Right lobe of liver (tissue), 6 donors: ENCODE measurements around the gene CCL20. TPM values are rescaled to one million over a fixed set of nuclear protein-coding genes. Genes with fewer than 3 reads are reported as not detected.
A peak's percentile ranks its signal among the peaks of the same experiment; 100 is the strongest.

Experiments
- ATAC-seq, 4 donors: fragments of 200-7000 bp; cut with Tn5 transposase; one replicate each; pipeline ENCODE4 v1.9.1; 2020; ENCODE audit warnings: mild to moderate bottlenecking in 4 of 4, moderate library complexity in 4 of 4
- DNase-seq, 3 donors: peaks; one replicate each; pipeline ENCODE4 v3.0.0-alpha.2; 2020
- H3K27ac ChIP-seq, 3 donors: fragments of 200-600 bp; one replicate each; pipeline ENCODE4 v1.8.0; 2022
- H3K27me3 ChIP-seq, 2 donors: fragments of 200-600 bp; one replicate each; pipeline ENCODE4 v1.8.0; 2022
- H3K36me3 ChIP-seq, 4 donors: fragments of 200-600 bp; sonication (generic) in 1 of 4; one replicate each; pipeline versions ENCODE4 v1.5.1 to v1.8.0; 2017 to 2022; ENCODE audit warnings: control low read depth in 1 of 4
- H3K4me1 ChIP-seq, 4 donors: fragments of 200-600 bp; sonication (generic) in 1 of 4; one replicate each; pipeline versions ENCODE4 v1.5.1 to v1.8.0; 2017 to 2022; ENCODE audit warnings: control low read depth in 1 of 4
- H3K4me3 ChIP-seq, 3 donors: fragments of 200-600 bp; one replicate each; pipeline ENCODE4 v1.8.0; 2022
- H3K9me3 ChIP-seq, 4 donors: fragments of 200-600 bp; sonication (generic) in 1 of 4; one replicate each; pipeline versions ENCODE4 v1.5.1 to v1.8.0; 2017 to 2022; ENCODE audit warnings: control low read depth in 1 of 4
- CTCF ChIP-seq, 4 donors: fragments of 200-600 bp in 3 of 4; fragments of 450-650 bp in 1 of 4; IDR thresholded peaks; one replicate each; pipeline versions ENCODE4 v1.5.1 to v1.8.0; 2016 to 2022; ENCODE audit warnings: antibody characterized with exemption in 4 of 4, mild to moderate bottlenecking in 2 of 4
- POLR2A ChIP-seq: fragments of 450-650 bp; IDR thresholded peaks from one replicate; pipeline ENCODE4 v1.6.1; 2017; ENCODE audit warnings: antibody characterized with exemption, mild to moderate bottlenecking
- WGBS: methylation state at CpG from one replicate; pipeline ENCODE4 v1.1.6; 2018; ENCODE audit warnings: low coverage, low lambda C conversion rate; ENCODE audit not compliant: insufficient coverage; ENCODE audit errors: missing lambda C conversion rate; 5-methylcytosine and 5-hydroxymethylcytosine counted together
- intact Hi-C, 2 donors: fragments of 100-400 bp; cut with DNase I; formaldehyde crosslinking; loops; one replicate each; pipeline versions ENCODE4 v1.11.2 to v1.14.1; 2022
- total RNA-seq, 6 experiments: library from RNA; depleted of rRNA in 2 of 6; stranded (reverse); fragments of >200 nt in 2 of 6; fragmentation: NEBNext Ultra II Directional in 3 of 6; extraction: Animal tissue kit (Norgen Biotek cat#: 25700) in 3 of 6; gene quantifications; one replicate each; pipeline versions ENCODE4 v1.1.0 to v1.2.4, GENCODE V29; 2016 to 2023
- donor health status: DM: no; HTN: yes; CAD: no.
- donor health status: DM: no; HTN: no; CAD: no.
- donor health status: DM: no; HTN: no; CAD: no.
- donor health status: DM: no; HTN: yes; CAD: no.
- donor health status: DM: no; HTN: yes; CAD: no.

Gene CCL20
- total RNA-seq, 6 experiments from 2014 or later, result 0.88 to 111 (median 76.4) TPM; not detected in 2

GRCh38 chr2:227772197-227772661 is 41.4 kb upstream of the CCL20 start:
- DNase-seq (no peak), ATAC-seq (no peak)
- no peak overlapping the region for H3K4me3 ChIP-seq
- WGBS, result 50% methylated on average over 2 of the region's 5 CpGs
- H3K9me3 ChIP-seq, result no peaks in the 10 kb centered on the region
- H3K4me1 ChIP-seq, result no peaks in the 10 kb centered on the region
- no peak overlapping the region for H3K27ac ChIP-seq
- intact Hi-C loops, result no loop called here
- TF ChIP-seq CTCF (IDR thresholded peaks at IDR 0.05) (no peak), POLR2A (no peak)
- H3K27me3 ChIP-seq, result no peaks in the 10 kb centered on the region
- no peaks in the 10 kb centered on the region for H3K36me3 ChIP-seq

GRCh38 chr2:227772932-227773331 is 40.7 kb upstream of the CCL20 start:
- Histone ChIP-seq H3K36me3 (no peaks in the 10 kb centered on the region), H3K4me1 (no peaks in the 10 kb centered on the region), H3K9me3 (no peaks in the 10 kb centered on the region), H3K4me3 (no peak overlapping the region), H3K27me3 (no peaks in the 10 kb centered on the region), H3K27ac (no peak overlapping the region)
- intact Hi-C loops, result no loop called here
- ATAC-seq (no peak), DNase-seq (no peak)
- 79% methylated on average over 2 of the region's 2 CpGs for WGBS
- TF ChIP-seq POLR2A, result no peak
- TF ChIP-seq CTCF (IDR thresholded peaks at IDR 0.05), result no peak

- H3K27ac ChIP-seq, result no peak overlapping the region
- no peak for DNase-seq
- no peak overlapping the region for H3K4me3 ChIP-seq
- H3K9me3 ChIP-seq, result no peaks in the 10 kb centered on the region
- H3K27me3 ChIP-seq, result no peaks in the 10 kb centered on the region
- H3K36me3 ChIP-seq, result no peaks in the 10 kb centered on the region
- no peaks in the 10 kb centered on the region for H3K4me1 ChIP-seq
- ATAC-seq, result peak in 2 of 4 donors; percentile 40 to 74
- 46% methylated on average over 15 of the region's 15 CpGs for WGBS
- TF ChIP-seq CTCF (IDR thresholded peaks at IDR 0.05), result peak in 3 of 4 donors; percentile 24 to 43 (median 36)
- no peak for TF ChIP-seq POLR2A
- intact Hi-C loops, result no loop called here
These were observed 39.5 kb upstream of the CCL20 start for GRCh38 chr2:227774011-227774624.

GRCh38 chr2:227774895-227775842 is 38.5 kb upstream of the CCL20 start:
- ATAC-seq, result no peak
- intact Hi-C loops, result no loop called here
- Histone ChIP-seq H3K4me3 (no peak overlapping the region), H3K9me3 (no peaks in the 10 kb centered on the region), H3K27ac (no peak overlapping the region), H3K4me1 (no peaks in the 10 kb centered on the region), H3K27me3 (no peaks in the 10 kb centered on the region), H3K36me3 (no peaks in the 10 kb centered on the region)
- DNase-seq, result no peak
- 78% methylated on average over 6 of the region's 6 CpGs for WGBS
- no peak for TF ChIP-seq POLR2A
- no peak for TF ChIP-seq CTCF (IDR thresholded peaks at IDR 0.05)
